HG03108 (cell line): ENCODE results near the gene ACO1.

ENCODE experiments used
- ATAC-seq: cut with Tn5 transposase; IDR thresholded peaks from one replicate; pipeline ENCODE4 v1.9.1; 2021; ENCODE audit warnings: moderate library complexity; ENCODE audit not compliant: unreplicated experiment

The ACO1 gene

GRCh38 chr9:32382565-32383320, 1.7 kb upstream of the ACO1 start:
- no peak for ATAC-seq

- ATAC-seq = no peak
These were observed 460 bp upstream of the ACO1 start for GRCh38 chr9:32384002-32384363.

- ATAC-seq = no peak
These were observed 875 bp downstream of the ACO1 start for GRCh38 chr9:32385152-32385884.

GRCh38 chr9:32385885-32386283, 1.4 kb downstream of the ACO1 start:
- ATAC-seq = no peak

- ATAC-seq = no peak
These were observed 2.8 kb downstream of the ACO1 start for GRCh38 chr9:32387256-32387655.

- no peak for ATAC-seq
These were observed 4.9 kb downstream of the ACO1 start for GRCh38 chr9:32389365-32389764.

GRCh38 chr9:32393911-32394310, 9.5 kb downstream of the ACO1 start:
- no peak for ATAC-seq

GRCh38 chr9:32394381-32395049, 10.1 kb downstream of the ACO1 start:
- ATAC-seq = no peak

- no peak for ATAC-seq
These were observed 11.2 kb downstream of the ACO1 start for GRCh38 chr9:32395510-32396216.

GRCh38 chr9:32398207-32398606, 13.8 kb downstream of the ACO1 start:
- ATAC-seq = no peak

GRCh38 chr9:32399110-32399815, 14.8 kb downstream of the ACO1 start:
- ATAC-seq = no peak

GRCh38 chr9:32401488-32401887, 17.0 kb downstream of the ACO1 start:
- no peak for ATAC-seq

- ATAC-seq = no peak
These were observed 19.3 kb downstream of the ACO1 start for GRCh38 chr9:32403567-32404260.

- ATAC-seq = no peak
These were observed 20.0 kb downstream of the ACO1 start for GRCh38 chr9:32404402-32404801.

- no peak for ATAC-seq
These were observed 20.4 kb downstream of the ACO1 start for GRCh38 chr9:32404856-32405255.

GRCh38 chr9:32405506-32405905, 21.1 kb downstream of the ACO1 start:
- no peak for ATAC-seq

- ATAC-seq = no peak
These were observed 21.6 kb downstream of the ACO1 start for GRCh38 chr9:32406046-32406445.

- no peak for ATAC-seq
These were observed 27.3 kb downstream of the ACO1 start for GRCh38 chr9:32411753-32412152.

GRCh38 chr9:32412440-32412839, 28.0 kb downstream of the ACO1 start:
- ATAC-seq = no peak

- ATAC-seq = no peak
These were observed 29.0 kb downstream of the ACO1 start for GRCh38 chr9:32413424-32413823.
